Stimulated activated naive CD4-positive, alpha-beta T cell treated with Interleukin-2 at 50 U/mL for 16 hours (primary cell): ENCODE data around the gene IGLON5.

Experiments used
- DNase-seq: peaks from one replicate; lab custom pipeline; 2025; lab: John Stamatoyannopoulos, UW

Gene IGLON5

GRCh38 chr19:51339313-51339686 lies 27.9 kb downstream of the IGLON5 start:
- DNase-seq, result peak; percentile 54

GRCh38 chr19:51339687-51340656 lies 28.5 kb downstream of the IGLON5 start:
- peak; percentile 92 for DNase-seq

DNA sequence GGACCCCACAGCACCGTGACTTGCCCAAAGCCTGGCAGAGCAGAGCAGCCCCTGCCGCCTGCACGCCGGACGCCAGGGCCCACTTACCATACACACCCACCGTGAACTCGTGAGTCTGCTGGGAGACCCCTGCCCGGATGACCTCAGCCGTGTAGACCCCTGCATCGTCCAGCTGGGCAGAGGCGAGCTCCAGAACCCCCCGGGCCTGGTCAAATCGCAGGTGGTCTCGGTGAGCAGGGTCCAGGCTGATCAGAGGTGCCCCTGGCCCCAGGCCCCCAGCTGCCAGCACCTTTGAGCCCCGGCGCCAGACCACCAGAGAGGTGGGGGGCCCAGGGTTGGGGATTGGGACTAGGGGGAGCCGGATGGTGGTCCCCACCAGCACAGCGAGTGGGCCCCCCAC lies 29.6 kb downstream of the IGLON5 start:
- DNase-seq, result no peak

DNA sequence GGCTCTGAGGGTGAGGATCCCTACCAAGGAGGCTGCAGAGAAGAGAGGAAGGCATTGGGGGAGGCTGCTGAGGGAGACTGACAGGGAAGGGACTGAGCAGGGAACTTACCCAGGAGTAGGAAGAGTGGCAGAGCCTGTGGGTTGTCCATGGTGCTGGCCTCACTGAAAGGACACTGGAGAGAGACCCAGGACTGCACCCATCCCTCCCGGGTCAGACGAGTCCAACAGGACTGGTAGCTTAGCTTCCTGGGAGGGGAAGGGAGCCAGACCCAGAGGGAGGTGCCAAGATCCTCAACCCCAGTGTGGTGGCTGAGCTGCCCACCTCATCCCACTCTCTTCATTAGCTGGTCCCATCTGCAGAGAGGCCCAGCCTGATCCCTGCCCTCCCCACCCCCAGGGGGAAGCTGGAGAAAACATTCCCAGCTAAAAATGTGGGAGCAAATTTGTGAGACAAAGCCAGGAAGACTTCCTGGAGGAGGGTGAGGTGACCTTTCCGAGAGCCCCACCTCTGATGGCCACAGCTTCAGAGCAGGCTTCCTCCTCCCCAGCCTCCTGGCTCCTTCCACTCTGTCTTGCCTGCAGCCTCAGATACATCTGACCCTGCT lies 30.6 kb downstream of the IGLON5 start, which contains the start of gene VSIG10L:
TSS of gene VSIG10L (minus strand) at position 164 of the 605 bp plus-strand sequence. CDS start at position 149, 15 bp downstream.
- no peak for DNase-seq

GRCh38 chr19:51342631-51343569 lies 31.5 kb downstream of the IGLON5 start:
- DNase-seq, result no peak

DNA sequence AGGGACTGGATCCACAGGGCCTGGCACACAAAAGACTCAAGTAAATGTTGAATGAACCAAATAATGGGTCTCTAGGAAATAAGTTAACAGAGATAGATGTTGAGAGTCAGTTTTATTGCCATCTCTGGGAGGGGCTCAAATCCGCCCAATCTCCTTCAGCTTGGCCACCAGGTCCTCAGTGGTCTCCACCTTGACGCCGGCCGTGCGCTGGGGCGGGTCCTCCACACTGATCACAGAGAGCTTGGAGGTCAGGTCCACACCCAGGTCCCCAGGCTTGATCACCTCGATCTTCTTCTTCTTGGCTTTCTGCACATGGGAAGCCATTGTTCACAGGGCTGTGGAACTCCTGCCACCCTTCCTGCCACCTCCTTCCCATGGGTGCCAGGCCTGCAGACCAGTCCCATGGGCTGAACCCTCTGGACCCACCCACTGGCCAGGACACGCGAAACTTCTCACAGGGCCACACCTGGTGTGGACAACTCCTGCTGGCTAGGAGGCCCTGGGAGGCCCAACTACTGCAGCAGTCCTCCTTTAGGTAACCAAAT lies 33.7 kb downstream of the IGLON5 start:
- DNase-seq, result no peak

DNA sequence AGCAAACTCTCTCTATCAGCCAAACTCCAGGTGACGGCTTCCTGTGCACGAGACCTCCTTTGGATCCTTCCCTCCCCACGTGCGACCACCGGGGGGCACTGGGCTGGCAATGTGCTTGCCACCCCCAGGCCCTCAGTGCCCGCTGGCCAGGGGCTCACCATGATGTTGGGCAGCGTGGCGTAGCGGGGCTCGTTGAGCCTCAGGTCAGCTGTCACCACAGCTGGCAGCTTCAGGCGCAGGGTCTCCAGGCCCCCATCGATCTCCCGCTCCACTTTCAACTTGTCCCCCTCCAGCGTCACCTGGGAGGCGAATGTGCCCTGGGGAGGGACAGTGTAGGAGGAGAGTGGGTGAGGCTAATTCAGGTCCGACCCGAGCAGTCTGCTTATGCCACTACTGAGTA lies 35.3 kb downstream of the IGLON5 start:
- no peak for DNase-seq

- DNase-seq, result no peak
Observed at GRCh38 chr19:51347209-51347928, 35.9 kb downstream of the IGLON5 start.

GRCh38 chr19:51351266-51351990 lies 40.0 kb downstream of the IGLON5 start:
- DNase-seq, result no peak

DNA sequence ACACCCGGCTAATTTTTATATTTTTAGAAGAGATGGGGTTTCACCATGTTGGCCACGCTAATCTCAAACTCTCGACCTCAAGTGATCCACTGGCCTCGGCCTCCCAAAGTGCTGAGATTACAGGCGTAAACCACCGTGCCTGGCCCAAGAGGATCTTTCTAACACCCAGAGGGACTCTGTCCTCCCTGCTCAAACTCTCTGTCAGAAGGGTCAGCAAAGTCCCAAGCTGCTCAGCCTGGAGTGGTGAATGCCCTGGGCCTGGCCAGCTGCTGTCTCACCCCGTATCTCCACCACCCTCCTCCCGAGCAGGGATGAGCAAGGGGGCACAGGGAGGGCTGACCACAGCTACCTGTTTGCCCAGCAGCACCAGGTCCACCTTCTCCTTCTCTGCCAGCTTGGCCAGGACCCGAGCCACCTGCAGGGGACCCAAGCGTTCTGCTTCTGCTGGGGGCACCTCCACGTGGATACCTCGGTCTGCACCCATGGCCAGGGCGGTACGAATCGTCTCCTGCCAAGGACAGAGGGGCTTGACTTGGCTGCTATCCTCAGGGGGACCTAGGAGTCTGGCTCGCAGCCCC lies 41.4 kb downstream of the IGLON5 start:
- no peak for DNase-seq

DNA sequence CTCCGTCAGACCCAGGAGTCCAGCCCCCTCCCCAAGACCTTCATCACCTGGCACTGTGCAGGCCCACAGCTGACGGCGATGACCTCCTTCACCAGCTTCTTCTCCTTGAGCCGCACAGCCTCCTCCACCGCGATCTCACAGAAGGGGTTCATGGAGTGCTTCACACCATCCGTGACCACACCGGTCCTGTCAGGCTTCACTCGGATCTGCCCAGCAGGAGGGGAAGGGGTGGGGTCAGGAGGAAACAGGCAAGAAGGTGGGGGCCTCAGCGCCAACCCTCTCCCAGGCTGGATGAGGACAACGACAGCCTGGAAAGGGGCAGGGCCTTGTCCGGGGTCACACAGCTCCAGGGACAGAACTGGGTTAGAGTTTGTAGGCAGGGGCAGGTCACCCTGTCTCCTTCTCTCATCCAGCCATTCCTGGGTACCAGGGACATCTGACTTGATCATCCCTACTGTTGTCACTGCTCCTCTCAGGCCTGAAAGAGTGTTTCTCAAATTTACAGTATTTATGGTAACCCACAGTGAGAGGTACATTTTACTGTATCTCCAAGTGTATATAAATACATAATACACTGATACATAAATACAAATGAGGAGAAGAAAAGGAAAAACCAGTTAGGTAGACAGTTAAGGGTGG lies 42.8 kb downstream of the IGLON5 start:
- DNase-seq, result no peak

- no peak for DNase-seq
Observed at GRCh38 chr19:51354742-51355148, 43.3 kb downstream of the IGLON5 start.

GRCh38 chr19:51356159-51356801 lies 44.8 kb downstream of the IGLON5 start:
- no peak for DNase-seq

DNA sequence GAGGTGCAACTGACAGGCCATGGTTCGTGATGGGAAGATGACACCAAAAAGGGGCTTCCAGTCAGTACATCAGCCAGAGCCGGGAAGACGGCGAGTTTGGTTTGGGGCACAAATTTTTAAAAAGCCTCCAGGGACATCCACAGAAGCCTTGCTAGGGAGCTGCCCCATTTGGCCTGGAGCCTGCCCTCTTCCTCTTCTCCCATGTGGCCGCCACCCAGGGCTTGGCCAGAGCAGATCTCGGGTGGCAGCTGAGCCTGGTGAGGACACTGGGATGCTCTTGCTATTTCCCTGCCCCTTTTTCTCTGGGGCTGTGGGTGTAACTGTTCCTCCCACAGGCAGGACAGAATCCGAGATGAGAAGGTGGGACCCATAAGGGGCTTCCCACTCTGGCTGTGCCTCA lies 46.5 kb downstream of the IGLON5 start:
- no peak for DNase-seq

- DNase-seq, result no peak
Observed at GRCh38 chr19:51359294-51359693, 47.9 kb downstream of the IGLON5 start.

- DNase-seq, result no peak
Observed at GRCh38 chr19:51361239-51361638, 49.8 kb downstream of the IGLON5 start.

GRCh38 chr19:51364200-51365106 lies 53.0 kb downstream of the IGLON5 start:
- no peak for DNase-seq
